H1 (cell line): ENCODE results near the gene RCAN3. TPM values are rescaled to one million over a fixed set of nuclear protein-coding genes. Genes with fewer than 3 reads are reported as not detected.

Experiments used
- CTCF ChIA-PET: fragments of 300-600 bp; sonication (Branson Sonifier 250); formaldehyde crosslinking; loops from one replicate; lab custom pipeline; 2021; ENCODE audit not compliant: partially characterized antibody; lab: Charles Lee
- POLR2A ChIA-PET: fragments of 300-600 bp; sonication (Branson Sonifier 250); formaldehyde crosslinking; loops from one replicate; lab custom pipeline; 2021; ENCODE audit warnings: inconsistent platforms; ENCODE audit not compliant: partially characterized antibody; lab: Charles Lee
- DNase-seq, 2 experiments: peaks; one replicate each; pipeline versions ENCODE4 v3.0.0 to v3.0.0-alpha.2; 2010 to 2022; ENCODE audit warnings: low spot score in 2 of 2, low read depth in 1 of 2, mixed read lengths in 1 of 2
- FAIRE-seq: peaks from 2 replicates; lab custom pipeline; 2011; peaks lifted over from hg19 to GRCh38; lab: Jason Lieb, UNC
- H2AFZ ChIP-seq: 2 replicates; pipeline ENCODE4 v1.8.1; 2012; ENCODE audit warnings: low read length, inconsistent platforms
- H2AK5ac ChIP-seq: 2 replicates; pipeline ENCODE4 v1.6.1; 2013; ENCODE audit warnings: low read depth, low read length
- H2BK120ac ChIP-seq: replicated peaks from 2 replicates; pipeline ENCODE3; 2013; ENCODE audit warnings: low read depth, low read length, inconsistent platforms
- H2BK12ac ChIP-seq: 2 replicates; pipeline ENCODE4 v1.6.1; 2013; ENCODE audit warnings: low read depth, low read length
- H2BK15ac ChIP-seq: 2 replicates; pipeline ENCODE4 v1.6.1; 2013; ENCODE audit warnings: low read length
- H2BK20ac ChIP-seq: 2 replicates; pipeline ENCODE4 v1.6.1; 2013; ENCODE audit warnings: low read length
- H2BK5ac ChIP-seq: 2 replicates; pipeline ENCODE4 v1.6.1; 2013; ENCODE audit warnings: low read depth, low read length
- H3K14ac ChIP-seq: 2 replicates; pipeline ENCODE4 v1.6.1; 2013; ENCODE audit warnings: inconsistent platforms; ENCODE audit not compliant: insufficient read length
- H3K18ac ChIP-seq: 2 replicates; pipeline ENCODE4 v1.6.1; 2013; ENCODE audit warnings: low read length; ENCODE audit errors: extremely low read depth
- H3K23ac ChIP-seq: 2 replicates; pipeline ENCODE4 v1.6.1; 2013; ENCODE audit warnings: inconsistent platforms; ENCODE audit not compliant: insufficient read length
- H3K23me2 ChIP-seq: 2 replicates; pipeline ENCODE4 v1.6.1; 2013; ENCODE audit warnings: low read depth, low read length
- H3K27ac ChIP-seq: 2 replicates; pipeline ENCODE4 v1.6.1; 2011; ENCODE audit warnings: low read depth, low read length, inconsistent platforms
- H3K27me3 ChIP-seq, 4 experiments: replicated peaks in 1 of 4; 1 replicate in 1 of 4; 2 replicates in 3 of 4; pipeline versions ENCODE4 v1.6.1 to v1.8.1; 2011 to 2013; ENCODE audit warnings: low read length in 3 of 4, mild to moderate bottlenecking in 3 of 4, inconsistent platforms in 2 of 4, mixed read lengths in 2 of 4, moderate library complexity in 1 of 4; ENCODE audit not compliant: control insufficient read depth in 3 of 4, insufficient read depth in 3 of 4; ENCODE audit errors: extremely low read depth in 1 of 4
- H3K36me3 ChIP-seq, 4 experiments: 2 replicates each; pipeline versions ENCODE4 v1.6.1 to v1.8.1; 2011 to 2013; ENCODE audit warnings: mild to moderate bottlenecking in 4 of 4, low read length in 3 of 4, moderate library complexity in 2 of 4, control low read depth in 1 of 4, inconsistent platforms in 1 of 4; ENCODE audit not compliant: insufficient read depth in 4 of 4, control insufficient read depth in 2 of 4
- H3K4ac ChIP-seq: replicated peaks from 2 replicates; pipeline ENCODE3; 2013; ENCODE audit warnings: low read length, low read depth, mixed read lengths, inconsistent platforms; ENCODE audit not compliant: insufficient read length
- H3K4me1 ChIP-seq, 4 experiments: replicated peaks in 1 of 4; 1 replicate in 1 of 4; 2 replicates in 3 of 4; pipeline versions ENCODE4 v1.6.1 to v1.8.1; 2011 to 2013; ENCODE audit warnings: low read length in 3 of 4, inconsistent platforms in 2 of 4, mixed read lengths in 1 of 4; ENCODE audit not compliant: insufficient read depth in 4 of 4, control insufficient read depth in 3 of 4
- H3K4me2 ChIP-seq, 2 experiments: 2 replicates each; pipeline versions ENCODE4 v1.6.1 to v1.8.1; 2011 to 2013; ENCODE audit warnings: low read depth in 2 of 2, low read length in 2 of 2, control low read depth in 1 of 2, inconsistent platforms in 1 of 2, mild to moderate bottlenecking in 1 of 2; ENCODE audit not compliant: insufficient read depth in 1 of 2
- H3K4me3 ChIP-seq, 4 experiments: fragments of 200-600, 300-600 bp in 1 of 4; sonication (generic), shearing (Covaris generic), sonication (Bioruptor Twin) in 1 of 4; 2 replicates each; pipeline versions ENCODE4 v1.5.1 to v1.8.1; 2011 to 2016; ENCODE audit warnings: low read length in 4 of 4, low read depth in 3 of 4, control low read depth in 2 of 4, inconsistent platforms in 2 of 4, mild to moderate bottlenecking in 2 of 4, mixed read lengths in 1 of 4, moderate library complexity in 1 of 4; ENCODE audit not compliant: insufficient read depth in 2 of 4; ENCODE audit errors: extremely low read depth in 1 of 4
- H3K56ac ChIP-seq: replicated peaks from 2 replicates; pipeline ENCODE3; 2013; ENCODE audit warnings: low read depth, mild to moderate bottlenecking, mixed read lengths, low read length, inconsistent platforms; ENCODE audit not compliant: insufficient read length
- H3K79me1 ChIP-seq: 2 replicates; pipeline ENCODE4 v1.6.1; 2013; ENCODE audit warnings: low read depth, low read length, control low read depth
- H3K79me2 ChIP-seq, 2 experiments: 2 replicates each; pipeline versions ENCODE4 v1.6.1 to v1.8.1; 2012 to 2013; ENCODE audit warnings: low read length in 2 of 2, mild to moderate bottlenecking in 2 of 2, inconsistent platforms in 1 of 2; ENCODE audit not compliant: insufficient read depth in 2 of 2, control insufficient read depth in 1 of 2
- H3K9ac ChIP-seq, 4 experiments: replicated peaks in 1 of 4; 1 replicate in 1 of 4; 2 replicates in 3 of 4; pipeline versions ENCODE4 v1.6.1 to v1.8.1; 2011 to 2013; ENCODE audit warnings: low read depth in 3 of 4, low read length in 3 of 4, control low read depth in 2 of 4, mild to moderate bottlenecking in 2 of 4, moderate library complexity in 2 of 4, inconsistent platforms in 1 of 4; ENCODE audit errors: extremely low read depth in 1 of 4
- H3K9me3 ChIP-seq, 2 experiments: 2 replicates each; pipeline versions ENCODE4 v1.6.1 to v1.8.1; 2012 to 2013; ENCODE audit warnings: mild to moderate bottlenecking in 2 of 2, moderate library complexity in 2 of 2, control low read depth in 1 of 2, inconsistent platforms in 1 of 2, low read depth in 1 of 2, low read length in 1 of 2, mixed read lengths in 1 of 2; ENCODE audit not compliant: insufficient read depth in 2 of 2
- H4K20me1 ChIP-seq, 2 experiments: replicated peaks in 1 of 2; 2 replicates each; pipeline versions ENCODE3 to v1.8.1; 2011 to 2013; ENCODE audit warnings: inconsistent platforms in 2 of 2, low read length in 2 of 2, mild to moderate bottlenecking in 1 of 2; ENCODE audit not compliant: insufficient read depth in 2 of 2, control insufficient read depth in 1 of 2
- H4K5ac ChIP-seq: 2 replicates; pipeline ENCODE4 v1.6.1; 2013; ENCODE audit warnings: low read length, low read depth, mixed read lengths, inconsistent platforms; ENCODE audit not compliant: insufficient read length
- H4K8ac ChIP-seq: 2 replicates; pipeline ENCODE4 v1.8.0; 2013; ENCODE audit warnings: mild to moderate bottlenecking, moderate library complexity, low read length, inconsistent platforms; ENCODE audit not compliant: insufficient read depth; ENCODE audit errors: extremely low read depth
- H4K91ac ChIP-seq: replicated peaks from 2 replicates; pipeline ENCODE3; 2013; ENCODE audit warnings: low read length, mixed read lengths, inconsistent platforms; ENCODE audit not compliant: insufficient read length
- CHD1 ChIP-seq: IDR thresholded peaks from 2 replicates; pipeline ENCODE4 v1.6.1; 2012; ENCODE audit warnings: low read depth, low read length, improper control_type of control experiment
- KDM4A ChIP-seq: IDR thresholded peaks from one replicate; pipeline ENCODE4 v1.7.1; 2012; ENCODE audit warnings: low read depth, mild to moderate bottlenecking, moderate library complexity, low read length, inconsistent platforms; ENCODE audit not compliant: severe bottlenecking
- YY1 ChIP-seq: IDR thresholded peaks from 2 replicates; pipeline ENCODE4 v1.6.1; 2011; ENCODE audit warnings: low read depth, mild to moderate bottlenecking, low read length
- WGBS, 2 experiments: shearing (Covaris generic) in 1 of 2; methylation state at CpG; one replicate each; pipeline versions ENCODE4 v1.1.6 to v1.1.7; 2013 to 2015; ENCODE audit warnings: low lambda C conversion rate in 2 of 2, mixed read lengths in 2 of 2, inconsistent platforms in 1 of 2, low coverage in 1 of 2, missing lambda C conversion rate in 1 of 2; ENCODE audit not compliant: insufficient replicate concordance in 2 of 2, insufficient coverage in 1 of 2, insufficient read length in 1 of 2; ENCODE audit errors: extremely low coverage in 1 of 2, missing lambda C conversion rate in 1 of 2; 5-methylcytosine and 5-hydroxymethylcytosine counted together
- polyA plus RNA-seq, 7 experiments: library from polyadenylated mRNA; depleted of rRNA in 3 of 7; stranded (reverse) in 5 of 7; unstranded in 2 of 7; fragments of >200 nt in 5 of 7; fragments of 200-250 nt in 2 of 7; gene quantifications; 1 replicate in 5 of 7; 2 replicates in 1 of 7; 4 replicates in 1 of 7; pipeline versions ENCODE4 v1.2.1 to v1.2.3, GENCODE V29; 2011 to 2013; ENCODE audit warnings: missing spikeins in 2 of 7, mixed read lengths in 2 of 7
- total RNA-seq: library from RNA; stranded (reverse); fragmentation: NEBNext Ultra II Directional; extraction: Animal tissue kit (Norgen Biotek cat#: 25700); gene quantifications from 2 replicates; pipeline ENCODE4 v1.2.1, GENCODE V29; 2021

Gene RCAN3
- total and polyA plus RNA-seq, 2 of the 8 experiments (the other 6 are each of a cell fraction or from before 2014, with no cell fraction given), result 5.6 to 16.6 TPM

GRCh38 chr1:24570265-24571125, 67.9 kb downstream of the RCAN3 start:
- no peak overlapping the region for H3K4me3 ChIP-seq
- H2BK120ac ChIP-seq, result no peak overlapping the region
- H3K18ac ChIP-seq, result no peak overlapping the region
- no peak overlapping the region for H3K27ac ChIP-seq
- H2BK12ac ChIP-seq, result no peak overlapping the region
- no peaks in the 10 kb centered on the region for H3K79me2 ChIP-seq
- no peak overlapping the region for H3K56ac ChIP-seq
- H3K14ac ChIP-seq, result no peak overlapping the region
- 86% methylated on average over 10 of the region's 10 CpGs; no CpG with 5 or more reads in 1 of the 2 experiments for WGBS, 2 experiments
- 0 out of 2 replicates have a peak overlapping the region, but pooled peaks have one; percentile 2 for H2BK15ac ChIP-seq
- peaks cover 2 to 11% (median 3%) of the 10 kb centered on the region in 4 experiments; a peak in 4 of 7 replicates for H3K4me1 ChIP-seq
- H3K79me1 ChIP-seq, result no peaks in the 10 kb centered on the region; the same call in 1 of the 2 replicates
- H2BK20ac ChIP-seq, result no peak overlapping the region
- TF ChIP-seq YY1 (no peak), KDM4A (no peak), CHD1 (no peak)
- POLR2A ChIA-PET, result no interaction called here
- H3K23me2 ChIP-seq, result no peaks in the 10 kb centered on the region
- H3K4ac ChIP-seq, result no peak overlapping the region
- no peak for DNase-seq
- no peak overlapping the region for H3K23ac ChIP-seq
- H4K91ac ChIP-seq, result no peak overlapping the region
- no peaks in the 10 kb centered on the region for H3K36me3 ChIP-seq
- H3K27me3 ChIP-seq, result no peaks in the 10 kb centered on the region
- H3K9me3 ChIP-seq, result no peaks in the 10 kb centered on the region
- no peak overlapping the region for H4K8ac ChIP-seq
- H3K9ac ChIP-seq, result no peak overlapping the region
- no peak overlapping the region for H3K4me2 ChIP-seq
- no peak overlapping the region for H2BK5ac ChIP-seq
- CTCF ChIA-PET, result interaction anchor here (0.6 to 2.1 kb wide), 3 partner anchors 17 to 26 kb away, joined by 4 to 18 read pairs (median 5); no protein-coding TSS in a partner anchor
- no peaks in the 10 kb centered on the region for H4K20me1 ChIP-seq
- H2AFZ ChIP-seq, result no peak overlapping the region
- no peak overlapping the region for H2AK5ac ChIP-seq
- FAIRE-seq, result no peak
- no peak overlapping the region for H4K5ac ChIP-seq
